GM18868 (cell line): ENCODE measurements around the gene TLCD1.
"Not testable (repeated sequence)": the region's sequence is repeated elsewhere in the genome, so short reads cannot be mapped to it uniquely, and the experiment has no call there.

Experiments used
- ATAC-seq: cut with Tn5 transposase; IDR thresholded peaks from one replicate; pipeline ENCODE4 v1.9.1; 2021; ENCODE audit warnings: mild to moderate bottlenecking, moderate library complexity; ENCODE audit not compliant: unreplicated experiment

The TLCD1 gene

DNA sequence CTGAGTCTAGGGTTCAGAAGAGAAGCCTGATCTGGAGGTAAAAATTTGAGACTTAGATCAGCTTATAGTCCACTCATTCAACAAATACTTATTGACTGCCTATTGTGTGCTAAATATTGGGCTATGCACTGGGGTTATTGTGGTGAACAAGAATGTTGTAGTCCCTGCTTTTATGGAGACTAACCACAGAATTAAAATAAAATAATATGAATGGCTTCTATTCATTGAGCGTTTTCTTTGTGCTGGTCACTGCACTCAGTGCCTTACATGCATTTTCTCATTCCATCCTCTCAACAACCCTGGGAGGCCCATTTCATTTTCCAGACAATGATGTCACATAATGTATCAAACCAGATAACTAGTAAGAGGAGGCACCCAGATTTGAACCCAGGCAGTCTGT lies 7.3 kb upstream of the TLCD1 start:
- no peak for ATAC-seq

DNA sequence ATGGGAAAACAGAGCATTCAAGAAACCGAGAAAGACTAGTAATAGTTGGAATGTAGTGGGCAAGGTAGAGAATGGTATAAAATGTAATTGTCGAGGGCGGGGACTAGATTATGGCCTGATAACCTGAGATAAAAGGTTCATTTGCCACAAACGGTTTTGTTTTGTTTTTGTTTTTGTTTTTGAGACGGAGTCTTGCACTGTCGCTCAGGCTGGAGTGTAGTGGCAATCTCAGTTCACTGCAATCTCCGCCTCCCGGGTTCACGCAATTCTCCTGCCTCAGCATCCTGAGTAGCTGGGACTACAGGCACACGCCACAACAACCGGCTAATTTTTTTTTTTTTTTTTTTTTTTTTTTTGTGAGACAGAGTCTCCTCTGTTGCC lies 3.9 kb upstream of the TLCD1 start:
- ATAC-seq, result no peak

DNA sequence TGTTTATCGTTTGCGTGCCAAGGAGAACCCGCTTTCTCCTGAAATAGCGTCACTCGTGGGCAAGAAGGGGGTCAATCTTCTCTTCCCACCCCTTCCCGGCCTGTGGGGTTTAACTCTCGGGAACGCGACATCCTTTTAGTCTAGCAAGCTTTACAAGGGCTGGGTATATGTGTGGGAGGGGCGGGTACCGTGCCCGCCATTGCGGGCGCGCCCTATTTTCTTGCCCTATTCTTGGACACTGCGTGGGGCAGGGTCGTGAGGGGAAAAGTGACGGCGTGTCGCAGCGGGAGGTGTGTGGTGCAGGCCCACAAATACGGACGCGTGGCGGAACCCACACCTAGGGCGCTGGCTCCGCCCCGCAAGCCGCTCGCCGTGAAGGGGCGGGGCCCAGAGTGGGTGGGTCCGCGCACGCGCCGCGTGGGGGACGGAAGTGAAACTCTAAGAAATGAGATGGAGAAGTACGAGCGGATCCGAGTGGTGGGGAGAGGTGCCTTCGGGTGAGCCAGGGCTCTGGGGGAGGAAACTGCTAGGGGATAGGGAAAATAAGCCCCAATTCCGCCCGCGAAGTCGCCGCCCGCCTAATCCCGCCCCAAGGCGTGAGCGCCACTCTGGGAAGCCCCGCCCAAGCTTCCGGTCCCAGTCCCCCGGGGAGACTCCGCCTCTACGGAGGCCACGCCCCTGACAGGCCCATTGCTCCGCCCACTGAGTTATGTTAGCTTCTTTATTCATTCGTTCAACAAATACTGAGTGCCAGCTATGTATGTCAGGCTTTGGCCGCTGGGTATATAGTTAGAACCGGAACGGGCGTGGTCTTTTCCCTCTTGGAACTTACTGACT lies 2.5 kb upstream of the TLCD1 start, which contains the start of gene NEK8:
Gene NEK8, plus strand, starts transcription at position 425 of the 837 bp plus-strand sequence. Its CDS starts 26 bp downstream, at position 451.
- ATAC-seq, result peak; percentile 36

DNA sequence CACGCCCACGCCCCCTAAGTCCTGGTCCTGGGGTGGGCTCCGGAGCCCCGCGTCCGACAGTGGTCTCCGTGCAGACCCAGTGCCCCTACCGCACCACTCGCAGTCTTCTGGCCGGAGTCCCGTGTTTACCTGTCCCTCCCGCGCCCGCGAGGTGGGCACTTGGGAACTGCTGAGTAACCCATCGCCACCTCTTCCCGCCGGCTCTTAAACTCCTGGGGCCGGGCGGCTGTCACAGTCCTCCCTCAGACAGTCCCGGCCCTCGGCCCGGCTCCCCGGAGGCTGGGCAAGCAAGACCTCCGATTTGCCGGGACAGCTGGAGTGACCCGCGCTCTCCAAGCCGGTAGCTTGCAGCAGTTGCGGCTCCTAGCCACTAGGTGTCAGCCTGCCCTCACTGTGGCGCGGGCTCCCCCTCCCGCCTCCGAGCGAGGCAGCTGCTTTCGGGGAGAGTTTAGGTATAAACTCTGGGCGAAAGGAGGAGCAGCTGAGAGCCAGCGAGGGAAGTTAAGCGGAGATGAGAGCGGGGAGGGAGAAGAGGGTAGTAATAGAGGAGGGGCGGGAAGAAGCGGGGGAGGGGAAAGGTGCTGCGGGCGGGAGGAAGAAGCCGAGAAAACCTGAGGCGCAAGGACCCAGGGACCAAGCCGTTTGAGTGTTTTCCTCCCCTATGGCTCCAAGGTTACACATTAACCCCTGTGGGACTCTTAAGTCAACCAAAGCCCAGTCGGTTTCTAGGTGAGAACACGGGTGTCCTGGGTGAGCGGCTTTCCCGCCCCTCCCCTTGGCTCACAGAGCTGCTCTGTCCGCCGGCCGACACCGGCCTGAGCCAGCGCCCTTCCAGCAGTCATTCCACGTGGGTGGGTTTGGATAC lies 826 bp upstream of the TLCD1 start:
- peak; percentile 33 for ATAC-seq

DNA sequence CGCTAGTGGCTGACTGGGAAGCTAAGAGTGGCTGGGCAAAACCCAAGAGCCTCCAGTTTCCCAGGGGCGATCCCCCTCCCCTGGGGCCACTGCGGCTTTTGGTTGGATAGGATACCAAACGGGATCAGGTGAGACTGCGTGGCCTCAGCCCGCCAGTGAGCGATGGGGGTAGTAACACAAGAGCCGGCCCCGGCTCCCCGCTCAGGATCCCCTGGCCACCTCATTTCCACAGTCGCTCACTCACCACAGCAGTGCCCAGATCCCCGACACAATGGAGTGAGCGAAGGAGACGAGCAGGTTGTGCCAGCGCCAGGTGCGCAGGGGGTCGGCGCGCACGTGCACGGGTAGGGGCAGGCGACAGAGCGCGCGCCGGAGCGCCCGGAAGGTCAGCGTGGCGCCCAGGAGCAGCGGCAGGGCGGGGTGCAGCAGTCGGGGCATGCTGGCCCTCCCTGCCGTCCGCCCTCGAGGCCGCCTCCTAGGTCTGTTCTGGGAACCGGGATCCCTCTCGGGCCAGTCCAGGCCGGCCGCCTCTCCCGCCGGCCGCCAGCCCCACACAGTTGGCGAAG lies 290 bp downstream of the TLCD1 start:
- ATAC-seq, result no peak

DNA sequence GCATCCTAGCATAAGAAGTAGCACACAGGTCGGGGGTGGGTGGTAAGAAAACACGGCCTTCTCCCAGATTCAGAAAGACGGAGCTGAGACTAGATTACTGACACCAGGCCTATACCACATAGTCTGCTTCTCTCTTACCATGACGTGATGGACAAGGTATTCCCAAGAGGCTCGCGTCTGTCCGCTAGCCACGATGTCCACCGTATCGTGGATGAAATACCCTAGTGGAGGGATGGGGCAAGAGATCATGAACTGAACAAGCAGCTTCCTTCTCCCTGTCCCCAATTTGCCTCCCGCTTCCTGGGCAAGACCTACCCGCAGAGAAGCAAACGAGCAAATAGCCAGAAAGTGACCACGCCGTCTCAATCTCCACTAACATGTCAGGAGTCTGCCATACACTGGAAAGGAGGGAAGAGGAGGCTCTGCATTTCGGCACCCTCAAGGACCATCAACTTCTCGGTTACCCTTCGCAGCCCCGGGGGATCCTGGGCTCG lies 820 bp downstream of the TLCD1 start:
- ATAC-seq, result no peak

DNA sequence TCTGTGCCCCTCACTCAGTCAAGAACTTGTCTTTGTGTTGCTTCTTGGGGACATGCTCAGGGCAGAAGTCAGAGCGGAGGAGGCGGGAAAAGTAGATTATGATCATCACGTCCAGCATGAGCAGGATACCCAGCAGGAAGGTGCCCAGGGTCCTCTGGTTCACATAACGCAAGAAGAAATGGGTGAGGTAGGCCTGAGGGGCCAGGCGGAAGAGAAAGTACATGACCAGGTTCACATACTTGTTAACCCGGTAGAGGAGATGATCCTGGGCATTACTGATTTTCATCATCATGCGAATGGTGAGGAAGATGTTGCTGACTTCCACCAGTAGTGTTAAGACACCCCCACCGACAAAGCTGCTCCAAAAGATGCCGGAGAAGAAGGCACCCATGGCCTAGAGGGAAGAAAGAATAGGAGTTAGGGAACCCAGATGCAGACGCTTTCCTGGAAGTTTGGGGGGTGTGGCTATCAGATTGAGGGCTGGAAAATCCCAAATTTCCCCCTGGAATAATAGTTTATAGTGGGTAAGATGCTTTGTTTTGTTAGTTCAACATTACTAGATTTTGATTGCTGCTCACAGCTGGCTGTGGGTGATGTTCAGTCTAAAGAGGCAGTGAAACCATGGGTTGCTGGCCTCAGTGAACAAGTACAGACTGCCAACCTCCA lies 1.4 kb downstream of the TLCD1 start:
- ATAC-seq, result no peak

DNA sequence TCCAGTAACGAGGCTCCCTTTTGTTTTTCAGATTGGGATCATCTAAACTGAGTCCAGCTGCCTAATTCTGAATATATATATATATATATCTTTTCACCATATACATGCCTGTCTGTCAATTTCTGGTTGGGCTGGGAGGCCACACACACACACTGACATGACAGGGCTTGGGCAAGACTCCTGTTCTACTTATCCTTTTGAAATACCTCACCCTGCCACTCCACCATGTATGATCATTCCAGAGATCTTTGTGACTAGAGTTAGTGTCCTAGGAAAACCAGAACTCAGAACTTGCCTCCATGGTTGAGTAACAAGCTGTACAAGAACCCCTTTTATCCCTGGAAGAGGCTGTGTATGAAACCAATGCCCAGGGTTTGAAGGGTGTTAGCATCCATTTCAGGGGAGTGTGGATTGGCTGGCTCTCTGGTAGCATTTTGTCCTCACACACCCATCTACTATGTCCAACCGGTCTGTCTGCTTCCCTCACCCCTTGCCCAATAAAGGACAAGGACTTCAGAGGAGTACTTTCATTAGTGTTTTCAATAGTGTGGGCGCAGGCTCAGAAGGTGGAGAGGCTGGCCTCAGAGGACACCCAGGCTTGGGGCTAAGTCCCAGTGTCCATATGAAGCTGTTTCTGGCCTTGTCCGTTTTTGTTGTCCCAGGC lies 2.1 kb downstream of the TLCD1 start:
- ATAC-seq, result not testable (repeated sequence)

DNA sequence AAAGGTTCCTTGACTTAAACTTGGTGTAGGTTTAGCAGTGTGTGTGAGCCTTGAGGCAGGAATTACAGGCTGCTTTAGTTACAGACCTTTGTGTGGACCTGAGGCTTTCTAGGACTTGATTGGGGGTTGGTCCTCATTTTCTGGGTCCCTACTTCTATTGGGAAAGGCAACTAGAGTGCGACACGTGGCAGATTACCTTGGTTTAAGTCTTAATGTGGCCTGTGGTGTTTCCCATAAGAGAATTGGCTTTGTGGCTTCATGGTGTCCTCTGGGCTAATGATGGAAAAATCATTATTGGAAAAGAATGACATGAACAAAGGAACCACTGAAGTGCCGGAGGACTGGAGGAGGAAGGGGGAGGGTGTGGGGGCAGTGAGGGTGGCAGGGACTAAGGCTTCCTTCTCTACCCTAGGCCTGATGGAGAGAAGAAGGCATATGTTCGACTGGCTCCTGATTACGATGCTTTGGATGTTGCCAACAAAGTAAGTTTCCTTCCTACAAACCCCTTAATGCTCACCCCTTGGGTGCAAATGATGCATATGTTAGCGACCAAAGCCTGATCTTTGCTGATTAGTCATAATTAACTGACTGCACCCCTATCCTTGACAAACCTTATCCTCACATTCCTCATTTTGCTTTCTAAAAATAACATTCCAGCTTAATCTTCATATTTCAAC lies 2.7 kb downstream of the TLCD1 start:
- ATAC-seq, result no peak

DNA sequence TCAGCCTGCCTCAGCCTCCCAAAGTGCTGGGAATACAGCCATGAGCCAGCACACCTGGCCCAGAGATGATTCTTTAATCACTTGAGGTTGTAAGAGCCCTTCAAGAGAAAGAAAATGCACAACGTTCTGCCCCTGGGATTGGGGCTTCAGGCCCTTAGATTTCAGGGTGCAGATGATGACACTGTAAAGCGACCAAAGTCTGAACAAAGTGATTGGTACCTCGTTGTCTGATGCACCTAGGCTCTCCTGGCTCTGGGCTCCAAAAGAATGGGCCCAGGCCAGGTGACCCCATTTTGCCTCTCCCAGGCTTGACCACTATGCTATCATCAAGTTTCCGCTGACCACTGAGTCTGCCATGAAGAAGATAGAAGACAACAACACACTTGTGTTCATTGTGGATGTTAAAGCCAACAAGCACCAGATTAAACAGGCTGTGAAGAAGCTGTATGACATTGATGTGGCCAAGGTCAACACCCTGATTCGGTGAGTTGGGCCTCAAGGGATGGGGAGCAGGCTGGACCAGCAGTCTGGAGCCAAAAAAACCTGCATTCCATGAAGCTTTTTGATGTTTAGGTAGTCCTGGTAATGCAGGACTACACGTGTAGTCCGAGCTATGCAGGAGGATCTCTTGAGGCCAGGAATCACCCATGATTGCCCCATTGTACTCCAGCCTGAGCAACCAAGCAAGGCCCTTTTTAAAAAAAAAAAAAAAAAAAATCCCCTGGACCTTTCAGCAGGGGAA lies 3.4 kb downstream of the TLCD1 start:
- no peak for ATAC-seq

DNA sequence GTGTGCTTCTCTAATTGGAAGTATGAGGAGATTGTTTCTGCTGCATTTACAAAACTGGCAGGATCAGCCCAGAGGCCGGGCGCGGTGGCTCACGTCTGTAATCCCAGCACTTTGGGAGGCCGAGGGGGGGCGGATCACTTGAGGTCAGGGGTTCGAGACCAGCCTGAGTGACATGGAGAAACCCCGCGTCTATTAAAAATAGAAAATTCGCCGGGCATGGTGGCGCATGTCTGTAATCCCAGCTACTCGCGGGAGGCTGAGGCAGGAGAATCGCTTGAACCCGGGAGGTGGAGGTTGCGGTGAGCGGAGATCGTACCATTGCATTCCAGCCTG lies 5.1 kb downstream of the TLCD1 start:
- not testable (repeated sequence) for ATAC-seq

DNA sequence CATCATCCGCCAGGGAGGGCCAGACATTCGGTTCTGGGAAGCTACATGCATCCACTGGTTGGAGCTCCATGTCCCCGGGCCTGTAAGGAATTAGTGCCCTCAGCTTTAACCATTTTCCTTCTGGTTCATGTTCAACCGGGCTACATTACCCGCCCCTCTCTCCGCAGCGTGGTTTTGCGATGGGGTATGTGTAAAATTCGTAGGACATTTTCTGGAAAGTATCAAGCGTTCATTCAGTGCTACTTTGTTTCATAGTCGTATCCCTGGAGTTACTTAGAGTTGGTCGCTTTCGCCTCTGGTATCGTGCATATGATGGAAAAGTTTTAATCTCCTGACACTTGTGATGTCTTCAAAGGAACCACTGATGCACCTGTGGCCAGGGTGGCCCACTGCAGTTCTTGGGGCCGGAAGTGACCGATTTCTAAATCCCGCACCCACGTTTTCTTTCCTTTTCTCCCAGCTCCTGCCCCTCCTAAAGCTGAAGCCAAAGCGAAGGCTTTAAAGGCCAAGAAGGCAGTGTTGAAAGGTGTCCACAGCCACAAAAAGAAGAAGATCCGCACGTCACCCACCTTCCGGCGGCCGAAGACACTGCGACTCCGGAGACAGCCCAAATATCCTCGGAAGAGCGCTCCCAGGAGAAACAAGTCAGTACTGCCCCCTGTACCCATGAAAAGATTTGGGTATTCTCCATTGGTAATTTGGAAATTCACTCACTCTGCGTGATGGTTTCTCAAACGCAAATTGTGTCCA lies 5.6 kb downstream of the TLCD1 start:
- ATAC-seq, result no peak

DNA sequence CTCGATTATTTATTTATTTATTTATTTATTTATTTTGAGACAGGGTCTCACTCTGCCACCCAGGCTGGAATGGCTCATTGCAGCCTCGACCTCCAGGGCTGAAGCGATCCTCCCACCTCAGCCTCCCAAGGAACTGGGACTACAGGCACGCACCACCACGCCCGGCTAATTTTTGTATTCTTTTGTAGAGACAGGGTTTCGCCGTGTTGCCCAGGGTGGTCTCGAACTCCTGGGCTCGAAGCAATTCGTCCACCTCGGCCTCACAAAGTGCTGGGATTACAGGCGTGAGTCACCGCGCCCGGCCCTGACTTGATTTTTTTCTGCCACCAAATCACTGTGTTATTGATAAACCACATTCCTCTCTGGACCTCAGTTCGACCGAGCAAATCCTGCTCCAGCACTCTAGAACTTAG lies 7.0 kb downstream of the TLCD1 start:
- ATAC-seq, result no peak

DNA sequence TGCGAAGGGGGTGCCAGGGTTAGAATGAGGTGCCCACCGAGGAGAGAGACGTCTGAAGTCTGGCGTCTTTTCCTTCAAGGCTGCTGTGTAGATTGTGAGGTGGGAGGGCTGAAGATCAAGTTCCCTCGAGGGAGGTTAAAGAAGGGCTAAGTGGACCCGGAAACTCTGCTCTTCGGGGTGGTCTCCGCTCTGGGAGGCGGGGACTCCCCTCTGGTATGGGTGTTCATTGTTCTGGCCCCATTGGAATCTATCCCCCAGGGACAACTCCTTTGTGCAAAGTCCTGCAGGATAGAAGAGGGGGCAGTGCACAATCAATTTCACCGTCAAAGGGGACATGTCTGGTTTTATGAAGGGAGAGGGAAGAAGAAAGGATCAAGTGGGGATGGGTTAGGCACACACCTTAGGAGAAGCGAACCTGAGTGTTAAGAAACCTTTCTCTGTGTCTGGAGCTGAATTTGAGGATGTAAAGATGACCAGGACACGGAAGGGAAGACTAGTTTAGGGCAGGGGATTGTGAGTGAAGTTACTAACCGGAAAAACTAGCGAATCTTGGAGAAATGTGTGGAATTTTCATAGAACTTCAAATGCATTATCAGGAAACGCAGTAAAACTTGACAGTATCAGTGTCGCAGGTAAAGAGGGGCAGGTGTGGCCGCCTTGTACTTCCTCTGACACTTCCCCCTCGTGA lies 7.6 kb downstream of the TLCD1 start:
- no peak for ATAC-seq

DNA sequence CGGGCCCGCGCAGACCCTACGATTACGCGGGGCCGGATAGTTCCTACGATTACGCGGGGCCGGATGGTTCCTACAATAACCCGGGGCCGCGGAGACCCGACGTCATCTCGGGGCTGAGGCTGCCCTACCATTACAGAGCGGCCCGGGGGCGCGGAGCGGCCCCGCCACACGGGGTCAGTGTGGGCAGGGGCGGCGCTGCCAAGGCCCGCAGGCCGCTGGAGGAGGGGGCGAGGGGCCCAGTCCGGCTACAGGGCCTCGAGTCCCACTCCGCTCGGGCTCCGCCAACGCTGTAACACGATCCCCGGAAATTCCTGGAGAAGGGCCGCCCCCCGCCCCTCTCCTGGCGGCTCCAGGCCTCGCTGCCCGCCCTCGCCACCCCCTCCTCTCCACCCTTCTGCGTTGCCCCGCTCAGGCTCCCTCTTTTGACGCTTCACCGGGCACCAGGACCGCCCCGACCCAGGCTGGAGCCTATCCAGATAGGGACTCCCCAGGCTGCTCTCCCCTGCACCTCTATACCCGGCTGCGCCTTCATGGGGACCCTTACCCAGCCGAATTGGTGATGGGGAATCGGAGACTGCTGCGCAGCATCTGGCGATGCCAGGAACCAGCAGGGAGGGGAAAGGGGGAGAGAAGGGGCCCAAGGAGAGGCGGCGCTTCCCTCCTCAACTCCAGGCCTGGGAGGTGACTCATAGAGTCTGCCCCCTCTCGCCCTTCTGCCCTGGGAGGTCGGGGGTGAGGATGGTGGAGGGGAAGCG lies 8.3 kb downstream of the TLCD1 start, which contains the start of gene RAB34:
Gene RAB34, minus strand, starts transcription at position 291 of the 755 bp plus-strand sequence. CDS start 602 bp downstream, outside the sequence.
- no peak for ATAC-seq

DNA sequence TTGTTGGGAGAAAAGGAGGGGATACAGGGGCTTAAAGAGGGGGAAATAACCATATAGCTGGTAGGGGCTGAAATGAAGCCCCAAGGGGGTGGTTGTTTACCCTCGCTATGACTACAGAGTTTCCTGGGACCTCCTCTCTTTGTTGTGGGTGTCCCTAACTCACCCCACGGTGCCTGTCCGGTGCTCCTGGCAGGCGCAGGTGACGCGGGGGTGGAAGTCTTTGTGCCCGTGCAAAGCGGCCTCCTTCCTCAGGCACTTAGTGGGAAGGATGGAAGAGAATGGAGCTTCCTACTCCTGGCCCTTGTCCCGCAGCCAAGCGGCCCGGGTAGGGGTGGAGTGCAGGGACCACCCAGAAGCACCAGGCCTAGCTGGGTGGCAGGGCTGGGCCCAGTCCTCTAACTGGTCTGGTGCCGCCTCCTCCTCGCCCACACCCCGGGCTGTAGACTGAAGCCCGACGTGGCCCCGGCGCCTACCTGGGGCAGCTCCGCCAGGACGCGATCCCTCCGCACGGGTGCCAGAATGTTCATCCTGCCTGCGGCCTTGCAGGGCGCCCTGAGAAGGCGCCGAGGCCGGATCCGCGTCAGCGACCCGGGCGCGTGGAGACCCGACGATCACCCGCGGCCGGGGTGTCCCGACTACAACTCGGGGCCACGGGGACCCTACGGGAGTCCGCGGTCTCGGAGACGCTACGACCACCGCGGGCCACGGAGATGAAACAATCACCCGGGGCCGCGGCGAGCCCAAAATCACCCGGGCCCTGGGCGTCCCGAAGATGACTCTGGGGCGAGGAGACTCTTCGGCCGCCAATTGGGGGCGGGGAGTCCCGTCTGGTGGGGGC lies 9.1 kb downstream of the TLCD1 start:
- no peak for ATAC-seq
